Measurements from ENCODE around the gene SLIT3.
"Not testable (repeated sequence)": the region's sequence is repeated elsewhere in the genome, so short reads cannot be mapped to it uniquely, and the experiment has no call there.

The SLIT3 gene

DNA sequence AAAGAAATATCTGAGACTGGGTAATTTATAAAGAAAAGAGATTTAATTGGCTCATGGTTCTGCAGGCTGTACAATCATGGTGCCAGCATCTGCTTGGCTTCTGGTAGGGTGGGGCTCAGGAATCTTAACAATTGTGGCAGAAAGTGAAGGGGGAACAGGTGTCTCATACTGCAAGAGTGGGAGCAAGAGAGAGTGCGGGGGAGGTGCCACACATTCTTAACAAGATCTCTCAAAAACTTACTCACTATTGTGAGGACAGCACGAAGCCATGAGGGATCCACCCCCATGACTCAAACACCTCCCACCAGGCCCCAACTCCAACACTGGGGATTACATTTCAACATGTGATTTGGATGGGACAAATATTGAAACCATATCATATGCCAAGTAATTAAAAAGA, 651.6 kb downstream of the SLIT3 start:
- intact Hi-C loops (cut with DNase I) = no loop called here
- no peak for DNase-seq

DNA sequence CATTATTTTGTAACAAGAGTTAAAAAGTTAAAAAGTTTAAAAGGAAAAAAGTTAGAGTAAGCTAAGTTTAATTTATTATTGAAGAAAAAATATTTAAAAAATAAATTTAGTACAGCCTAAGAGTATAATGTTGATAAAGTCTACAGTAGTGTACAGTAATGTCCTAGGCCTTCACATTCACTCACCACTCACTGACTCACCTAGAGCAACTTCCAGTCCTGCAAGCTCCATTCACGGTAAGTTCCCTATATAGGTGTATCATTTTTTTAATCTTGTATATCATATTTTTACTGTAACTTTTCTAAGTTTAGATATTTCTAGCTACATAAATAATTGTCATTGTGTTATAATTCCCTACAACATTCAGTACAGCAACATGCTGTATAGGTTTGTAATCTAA, 652.4 kb downstream of the SLIT3 start:
- intact Hi-C loops (cut with DNase I) = no loop called here
- DNase-seq = no peak

DNA sequence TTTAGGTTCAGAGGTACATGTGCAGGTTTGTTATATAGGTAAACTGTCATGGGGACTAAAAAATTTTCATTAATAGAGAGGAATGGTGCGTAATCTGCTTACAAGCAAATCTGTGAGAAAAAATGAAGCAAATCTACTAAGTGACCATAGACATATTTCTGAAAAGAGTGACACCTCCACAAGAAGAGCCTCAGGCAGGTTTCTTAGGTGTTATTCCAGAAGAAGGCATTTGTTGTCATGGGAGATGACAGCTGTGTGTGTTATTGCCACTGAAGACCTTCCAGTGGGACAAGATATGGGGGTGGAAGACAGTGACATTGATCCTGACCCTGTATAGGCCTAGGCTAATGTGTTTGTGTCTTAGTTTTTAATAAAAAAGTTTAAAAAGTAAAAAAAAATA, 652.9 kb downstream of the SLIT3 start:
- intact Hi-C loops (cut with DNase I) = no loop called here
- DNase-seq = no peak

DNA sequence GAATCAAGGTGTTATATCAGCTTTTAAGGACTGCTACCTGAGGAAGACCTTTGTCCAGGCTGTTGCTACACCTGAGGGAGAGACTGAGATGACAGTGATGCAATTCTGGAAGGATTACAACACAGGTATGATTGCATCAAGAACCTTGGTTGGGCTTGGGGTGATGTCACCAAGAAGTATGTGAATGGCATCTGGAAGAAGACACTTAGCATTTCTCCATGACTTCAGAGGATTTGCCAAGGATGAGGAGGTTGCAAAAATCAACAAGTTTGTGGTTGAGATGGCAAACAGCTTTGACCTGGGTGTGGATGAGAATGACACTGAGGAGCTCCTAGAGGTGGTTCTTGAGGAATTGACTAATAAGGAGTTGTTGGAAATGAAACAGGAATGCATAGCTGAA, 653.9 kb downstream of the SLIT3 start:
- intact Hi-C loops (cut with DNase I) = no loop called here
- DNase-seq = no peak

DNA sequence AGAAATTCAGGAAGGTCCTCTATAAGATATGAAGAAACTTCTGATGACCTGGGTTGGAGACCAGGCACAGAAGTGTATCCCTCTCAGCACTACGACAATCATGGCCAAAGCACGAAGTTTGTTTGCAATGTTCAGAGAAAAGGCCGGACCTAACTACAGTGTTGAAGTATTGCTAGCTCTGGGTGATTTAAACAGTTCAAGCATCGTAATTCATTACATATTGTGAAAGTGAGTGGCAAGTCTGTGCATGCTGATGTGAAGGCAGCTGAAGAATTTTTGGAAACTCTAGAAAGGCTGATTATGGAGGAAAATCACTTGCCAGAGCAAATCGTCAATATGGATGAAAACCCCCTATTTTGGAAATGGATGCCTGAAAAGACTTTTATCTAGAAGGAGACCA, 654.6 kb downstream of the SLIT3 start:
- intact Hi-C loops (cut with DNase I) = no loop called here
- no peak for DNase-seq

DNA sequence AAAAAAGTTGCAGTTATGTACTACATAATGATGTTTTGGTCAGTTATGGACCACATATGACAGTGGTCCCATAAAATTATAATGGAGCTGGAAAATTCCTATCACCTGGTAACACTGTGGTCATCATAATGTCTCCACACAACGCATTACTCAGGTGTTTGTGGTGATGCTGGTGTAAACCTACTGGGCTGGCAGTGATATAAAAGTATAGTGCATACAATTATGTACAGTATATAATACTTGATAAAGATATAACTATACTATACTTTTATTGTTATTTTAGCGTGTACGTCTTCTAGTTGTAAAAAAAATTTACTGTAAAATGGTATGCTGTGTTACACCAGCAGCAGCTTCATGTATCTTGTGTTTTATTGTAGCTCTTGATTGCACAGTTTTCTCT, 655.7 kb downstream of the SLIT3 start:
- intact Hi-C loops (cut with DNase I) = no loop called here

DNA sequence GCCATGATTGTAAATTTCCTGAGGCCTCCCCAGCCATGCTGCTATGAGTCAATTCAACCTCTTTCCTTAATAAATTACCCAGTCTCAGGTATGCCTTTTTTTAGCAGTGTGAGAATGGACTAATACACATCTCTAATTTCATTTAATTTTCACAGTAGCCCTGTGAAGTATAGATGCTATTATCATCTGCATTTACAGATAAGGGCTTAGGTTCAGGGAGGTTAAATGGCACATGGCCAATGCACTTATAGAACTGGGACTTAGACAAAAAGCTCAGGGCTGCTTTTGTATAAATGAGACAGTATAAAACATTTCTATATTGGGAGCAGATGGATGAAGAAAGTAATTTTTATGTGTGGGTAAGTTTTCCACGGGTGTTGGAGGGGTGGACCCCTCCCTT, 658.9 kb downstream of the SLIT3 start:
- DNase-seq = no peak

More for the DNA sequence above, 655.7 kb downstream of the SLIT3 start:
- DNase-seq = no peak

DNA sequence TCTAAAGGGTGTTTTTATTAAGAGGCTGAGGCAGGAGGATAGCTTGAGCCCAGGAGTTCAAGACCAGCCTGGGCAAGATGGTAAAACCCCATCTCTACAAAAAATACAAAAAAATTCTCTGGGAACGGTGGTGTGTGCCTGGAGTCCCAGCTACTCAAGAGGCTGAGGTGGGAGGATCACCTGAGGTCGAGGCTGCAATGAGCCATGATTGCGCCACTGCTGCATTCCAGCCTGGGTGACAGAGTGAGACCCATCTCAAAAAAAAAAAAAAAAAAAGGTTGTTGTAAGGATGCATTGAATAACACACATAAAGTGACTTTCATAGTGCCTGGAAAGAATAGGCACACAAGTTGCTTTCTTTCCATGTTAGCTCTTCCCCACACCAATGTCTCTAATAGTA, 662.1 kb downstream of the SLIT3 start:
- intact Hi-C loops (cut with DNase I) = not testable (repeated sequence)

More for the DNA sequence above, 658.9 kb downstream of the SLIT3 start:
- intact Hi-C loops (cut with DNase I) = no loop called here

DNA sequence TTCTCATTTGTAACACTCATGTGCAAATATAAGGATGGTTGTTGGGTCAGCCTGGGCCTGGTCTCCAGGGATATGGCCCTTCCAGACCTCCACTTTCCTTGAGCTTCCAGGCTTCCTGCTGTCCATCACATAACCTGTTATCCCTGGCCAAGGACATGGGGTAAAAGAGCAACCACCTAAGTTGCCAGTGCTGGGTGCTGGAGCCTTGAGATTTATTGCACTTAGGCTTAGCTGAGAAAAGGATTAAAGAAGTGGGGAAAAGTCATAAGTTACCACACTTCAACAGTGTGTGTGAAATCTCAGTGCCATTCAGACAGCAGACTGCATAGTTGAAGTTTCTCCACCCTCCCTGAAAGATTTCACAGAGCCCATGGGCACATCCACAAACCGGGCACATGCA, 663.1 kb downstream of the SLIT3 start:
- intact Hi-C loops (cut with DNase I) = no loop called here
- DNase-seq = no peak

More for the DNA sequence above, 662.1 kb downstream of the SLIT3 start:
- not testable (repeated sequence) for DNase-seq

DNA sequence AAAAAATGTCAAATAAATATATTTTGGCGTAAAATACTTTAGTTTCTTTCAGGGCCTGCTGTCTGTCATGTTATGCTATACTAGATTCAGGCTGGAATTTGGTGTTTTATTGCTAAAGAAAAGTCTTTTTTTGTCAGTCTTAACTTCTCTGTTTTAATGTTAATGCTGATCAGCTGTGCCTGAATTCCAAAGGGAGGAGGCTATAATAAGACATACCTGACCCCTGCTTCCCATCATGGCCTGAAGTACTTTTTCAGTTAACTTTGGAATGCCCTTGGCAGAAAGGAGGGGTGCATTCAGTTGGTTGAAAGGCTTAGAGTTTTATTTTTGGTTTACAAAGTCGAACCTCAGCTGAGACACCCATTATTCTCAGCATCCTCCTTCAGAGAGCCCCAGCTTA, 663.7 kb downstream of the SLIT3 start:
- intact Hi-C loops (cut with DNase I) = no loop called here
- DNase-seq = no peak

DNA sequence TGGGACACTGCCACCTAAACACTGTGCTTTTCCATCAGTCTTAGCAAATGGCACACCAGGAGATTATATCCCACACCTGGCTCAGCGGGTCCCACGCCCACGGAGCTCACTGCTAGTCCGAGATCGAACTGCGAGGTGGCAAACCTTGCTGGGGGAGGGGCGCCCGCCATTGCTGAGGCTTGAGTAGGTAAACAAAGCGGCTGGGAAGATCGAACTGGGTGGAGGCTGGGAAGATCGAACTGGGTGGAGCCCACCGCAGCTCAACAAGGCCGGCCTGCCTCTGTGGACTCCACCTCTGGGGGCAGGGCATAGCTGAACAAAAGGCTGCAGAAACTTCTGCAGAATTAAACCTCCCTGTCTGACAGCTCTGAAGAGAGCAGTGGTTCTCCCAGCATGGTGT, 670.0 kb downstream of the SLIT3 start:
- intact Hi-C loops (cut with DNase I); DNase-seq: not testable (repeated sequence)

DNA sequence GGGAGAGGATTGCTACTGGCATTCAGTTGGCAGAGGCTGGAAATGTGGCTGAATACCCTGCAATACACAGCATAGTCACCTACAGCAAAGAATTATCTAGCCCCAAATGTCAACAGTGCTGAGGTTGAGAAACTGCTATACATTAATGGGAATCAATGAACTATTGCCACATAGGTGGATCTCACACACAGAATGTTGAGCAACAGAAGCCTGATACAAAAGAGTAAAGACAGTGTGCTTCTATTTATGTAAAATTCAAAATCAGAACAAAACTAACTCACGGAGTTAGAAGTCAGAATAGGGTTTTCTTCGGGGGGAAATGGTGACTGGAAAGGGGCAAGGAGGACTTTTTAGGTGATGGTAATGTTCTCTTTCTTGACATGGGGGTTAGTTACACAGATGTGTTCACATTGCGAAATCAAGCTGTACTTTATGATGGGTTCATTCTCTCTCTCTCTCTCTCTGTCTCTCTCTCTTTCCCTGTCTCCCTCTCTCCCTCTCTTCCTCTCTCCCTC, 676.0 kb downstream of the SLIT3 start:
- DNase-seq = no peak

DNA sequence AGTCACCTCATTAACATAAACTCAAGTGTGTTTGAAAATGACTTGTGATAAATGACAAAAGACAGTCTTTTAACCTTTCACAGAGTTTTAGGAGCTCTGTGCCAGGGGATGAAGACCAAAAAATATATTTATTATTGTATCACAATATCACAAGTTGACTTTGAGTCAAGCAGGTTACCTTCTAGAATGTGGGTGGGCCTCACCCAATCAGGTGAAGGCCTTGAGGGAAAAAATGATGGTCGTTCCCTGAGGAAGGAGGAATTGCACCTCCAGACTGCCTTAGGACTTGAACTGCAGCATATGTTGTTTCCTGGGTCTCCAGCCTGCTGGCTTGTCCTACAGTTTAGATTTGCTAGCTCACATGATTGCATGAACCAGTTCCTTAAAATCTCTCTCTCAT, 680.1 kb downstream of the SLIT3 start:
- DNase-seq = no peak
- intact Hi-C loops (cut with DNase I) = no loop called here

More for the DNA sequence above, 676.0 kb downstream of the SLIT3 start:
- intact Hi-C loops (cut with DNase I) = no loop called here

DNA sequence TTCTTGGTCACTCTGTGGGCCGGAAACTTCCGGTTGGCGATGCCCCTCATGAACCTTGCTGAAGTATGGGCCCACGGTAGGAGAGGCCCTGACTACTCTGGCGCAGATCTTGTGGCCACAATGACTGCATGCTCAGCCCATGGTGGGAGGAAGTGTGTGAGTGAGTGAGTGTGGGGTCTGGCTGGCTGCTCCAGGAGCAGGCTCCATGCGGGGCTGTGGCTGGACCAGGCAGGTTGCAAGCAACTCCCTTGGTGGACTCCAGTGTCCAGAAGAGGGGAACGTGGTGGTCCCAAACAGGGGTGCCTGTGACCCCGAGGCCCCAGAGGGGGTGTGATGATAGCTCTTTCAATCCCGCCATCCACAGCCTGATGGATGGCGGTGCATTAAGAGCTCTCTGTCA, 686.3 kb downstream of the SLIT3 start:
- intact Hi-C loops (cut with DNase I) = no loop called here
- DNase-seq = peak in 1 of 10 donors; percentile 76

DNA sequence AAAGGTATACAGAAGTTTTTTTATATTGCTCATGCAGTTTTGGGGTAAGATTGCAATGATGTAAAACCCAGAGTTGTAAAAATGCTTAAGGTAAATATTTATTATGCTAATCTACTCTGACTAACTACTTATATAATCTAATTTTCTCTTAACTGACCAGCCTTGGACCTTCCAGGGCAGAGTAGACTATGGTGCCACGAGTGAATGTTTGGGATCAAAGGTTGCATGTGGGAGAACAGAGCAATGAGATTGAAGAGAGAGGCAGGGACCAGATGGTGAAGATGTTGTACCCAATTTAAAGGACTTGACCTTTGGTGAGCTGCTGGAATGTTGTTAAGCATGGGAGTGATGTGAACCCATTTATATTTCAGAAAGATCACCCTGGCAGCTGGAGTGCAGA, 686.9 kb downstream of the SLIT3 start:
- intact Hi-C loops (cut with DNase I) = no loop called here
- DNase-seq = no peak

DNA sequence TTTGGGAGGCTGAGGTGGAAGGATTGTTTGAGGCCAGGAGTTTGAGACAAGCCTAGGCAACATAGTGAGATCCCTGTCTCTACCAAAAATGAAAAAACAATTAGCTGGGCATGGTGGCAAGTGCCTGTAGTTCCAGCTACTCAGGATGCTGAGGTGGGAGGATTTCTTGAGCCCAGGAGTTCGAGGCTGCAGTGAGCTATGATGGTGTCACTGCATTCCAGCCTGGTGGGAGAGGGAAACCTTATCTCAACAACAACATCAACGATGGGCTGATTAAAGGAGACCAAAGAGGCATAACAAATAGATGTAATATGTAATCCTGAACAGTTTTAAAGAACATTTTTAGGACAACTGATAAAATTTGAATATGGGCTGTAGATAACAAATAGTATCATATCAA, 687.5 kb downstream of the SLIT3 start:
- intact Hi-C loops (cut with DNase I) = no loop called here
- no peak for DNase-seq

DNA sequence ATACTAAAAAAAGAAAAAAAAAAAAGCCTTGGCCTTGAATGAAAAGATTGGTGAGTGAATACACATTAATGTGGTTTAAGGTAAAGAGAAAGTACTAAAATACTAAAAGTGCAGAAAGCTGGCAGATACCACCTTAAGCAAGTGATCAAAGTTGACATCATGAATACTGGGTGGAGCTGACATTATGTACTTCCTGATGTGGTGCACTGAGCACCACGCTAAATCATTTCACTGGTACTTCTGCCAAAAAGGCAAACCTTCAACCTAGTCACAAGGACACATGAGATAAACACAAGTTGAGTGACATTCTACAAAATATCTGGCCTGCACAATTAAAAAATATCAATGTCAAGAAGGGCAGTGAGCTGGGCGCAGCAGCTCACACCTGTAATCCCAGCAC, 687.9 kb downstream of the SLIT3 start:
- intact Hi-C loops (cut with DNase I) = no loop called here
- no peak for DNase-seq

DNA sequence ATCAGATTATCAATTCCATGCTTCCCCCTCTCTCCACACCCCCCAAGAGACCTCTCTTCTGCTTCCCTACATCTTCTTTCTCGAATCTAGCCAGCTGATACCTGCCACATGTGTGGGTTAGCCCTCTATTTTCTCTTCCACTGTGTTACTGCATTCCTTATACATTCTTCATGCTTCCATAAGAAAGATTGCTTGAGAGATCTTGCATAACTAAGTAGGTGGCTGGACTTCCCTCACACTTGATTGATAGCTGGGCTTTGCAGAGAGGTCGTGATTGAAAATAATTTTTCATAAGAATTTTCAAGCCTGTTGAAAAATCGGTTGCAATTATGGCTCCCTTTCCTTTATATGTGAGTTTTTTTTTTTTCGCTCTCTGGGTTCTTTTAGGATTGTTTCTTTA, 688.8 kb downstream of the SLIT3 start:
- intact Hi-C loops (cut with DNase I) = no loop called here
- DNase-seq = no peak
